Effector memory CD4-positive, alpha-beta T cell (primary cell): ENCODE results near the gene COL9A3.

Source experiments
- DNase-seq, 3 donors: peaks; one replicate each; pipeline ENCODE4 v3.0.0-alpha.2; 2020
- H3K27ac ChIP-seq: 2 replicates; pipeline ENCODE4 v1.7.0; 2013; ENCODE audit warnings: mild to moderate bottlenecking, low read length, moderate library complexity; ENCODE audit not compliant: insufficient read depth, poor library complexity, severe bottlenecking
- H3K27me3 ChIP-seq: replicated peaks from 2 replicates; pipeline ENCODE4 v1.7.0; 2013; ENCODE audit warnings: mild to moderate bottlenecking, low read length; ENCODE audit not compliant: insufficient read depth, control insufficient read depth, poor library complexity, severe bottlenecking
- H3K36me3 ChIP-seq: 2 replicates; pipeline ENCODE4 v1.7.0; 2013; ENCODE audit warnings: mild to moderate bottlenecking, low read length, moderate library complexity; ENCODE audit not compliant: control insufficient read depth, insufficient read depth
- H3K4me1 ChIP-seq: 2 replicates; pipeline ENCODE4 v1.7.0; 2013; ENCODE audit warnings: low read length, mild to moderate bottlenecking; ENCODE audit not compliant: control insufficient read depth, insufficient read depth, poor library complexity, severe bottlenecking
- H3K4me3 ChIP-seq: 2 replicates; pipeline ENCODE4 v1.7.0; 2013; ENCODE audit warnings: low read length, low read depth, mild to moderate bottlenecking; ENCODE audit not compliant: insufficient read depth, poor library complexity, severe bottlenecking
- H3K9me3 ChIP-seq: 2 replicates; pipeline ENCODE4 v1.7.0; 2013; ENCODE audit warnings: mild to moderate bottlenecking, low read length, moderate library complexity; ENCODE audit not compliant: control insufficient read depth

COL9A3 gene

DNA sequence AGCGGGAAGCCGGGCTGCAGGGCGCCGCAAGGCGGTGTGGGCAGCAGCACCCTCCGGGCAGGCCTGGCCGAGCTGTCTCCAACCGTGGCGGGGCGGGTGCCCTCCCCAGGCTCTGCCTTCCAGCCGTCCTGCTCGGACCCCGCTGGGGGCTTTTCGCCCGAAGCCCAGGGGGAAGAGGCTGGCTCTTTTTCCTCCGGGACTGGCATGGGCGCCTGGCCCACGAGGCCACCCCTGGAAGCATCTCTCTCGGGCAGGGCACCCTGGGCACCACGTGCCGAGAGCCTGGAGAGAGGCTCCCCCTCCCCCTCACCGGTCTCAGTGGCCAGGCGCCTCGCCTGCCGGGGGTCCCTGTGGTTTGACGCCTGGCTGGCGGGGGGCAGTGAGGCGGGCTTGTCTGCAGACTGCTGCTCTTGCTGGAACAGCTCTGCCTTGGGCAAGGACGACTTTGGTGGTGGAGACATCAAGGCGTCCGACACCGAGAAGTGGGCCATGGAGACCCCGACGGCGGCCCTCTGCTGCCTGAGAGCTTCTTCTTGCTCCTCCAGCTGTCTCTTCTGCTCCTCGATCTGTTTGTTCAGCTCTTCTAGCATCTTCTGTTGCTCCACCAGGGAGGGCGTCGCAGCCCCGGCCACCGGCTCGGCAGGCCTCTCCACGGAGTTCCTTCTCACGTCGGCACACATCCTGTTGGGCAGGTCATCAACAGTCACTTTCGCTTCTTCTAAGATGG is 64.2 kb downstream of the COL9A3 start:
- H3K27ac ChIP-seq = no peak overlapping the region
- no peaks in the 10 kb centered on the region for H3K9me3 ChIP-seq
- DNase-seq = no peak
- no peak overlapping the region for H3K4me3 ChIP-seq
- H3K27me3 ChIP-seq = no peaks in the 10 kb centered on the region
- H3K36me3 ChIP-seq = peaks cover 29% of the 10 kb centered on the region
- no peaks in the 10 kb centered on the region for H3K4me1 ChIP-seq

DNA sequence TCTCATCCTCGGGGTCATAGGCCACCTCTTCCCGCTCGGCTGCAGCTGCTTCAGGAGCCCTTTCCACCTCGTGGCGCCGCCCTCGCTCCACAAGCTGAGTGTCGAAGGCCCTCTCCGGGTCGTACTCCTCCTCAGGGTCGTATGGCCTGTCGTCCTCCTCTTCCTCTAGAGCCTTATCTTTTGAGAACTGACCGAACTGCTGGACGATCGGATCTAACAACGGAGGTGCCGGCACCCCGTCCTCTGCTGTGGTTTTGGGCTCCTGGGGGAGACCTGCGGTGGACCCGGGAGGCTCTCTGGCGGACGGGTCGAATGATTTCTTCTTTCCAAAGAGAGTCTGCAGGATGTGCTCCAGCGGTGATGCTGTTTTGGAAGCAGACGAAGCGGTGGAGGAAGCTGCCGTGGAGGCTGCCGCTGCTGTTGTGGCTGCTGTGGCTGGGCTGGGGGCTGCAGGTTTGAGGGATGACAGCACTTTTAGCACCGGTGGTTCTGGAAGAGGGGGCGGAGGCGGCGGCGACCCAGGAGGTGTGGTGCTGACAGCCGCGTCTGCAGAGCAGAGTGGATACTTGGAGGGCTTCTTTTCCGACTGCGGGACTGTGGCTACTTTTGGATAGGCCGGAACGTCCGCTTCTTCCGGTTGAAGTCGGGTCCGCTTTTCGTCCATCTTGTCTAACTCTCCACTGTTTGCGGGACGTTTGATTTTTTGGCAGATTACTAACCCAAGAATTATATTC is 65.0 kb downstream of the COL9A3 start:
- Histone ChIP-seq H3K27ac (no peak overlapping the region), H3K36me3 (peaks cover 35% of the 10 kb centered on the region), H3K27me3 (no peaks in the 10 kb centered on the region), H3K4me3 (no peak overlapping the region), H3K4me1 (no peaks in the 10 kb centered on the region), H3K9me3 (no peaks in the 10 kb centered on the region)
- DNase-seq = no peak

DNA sequence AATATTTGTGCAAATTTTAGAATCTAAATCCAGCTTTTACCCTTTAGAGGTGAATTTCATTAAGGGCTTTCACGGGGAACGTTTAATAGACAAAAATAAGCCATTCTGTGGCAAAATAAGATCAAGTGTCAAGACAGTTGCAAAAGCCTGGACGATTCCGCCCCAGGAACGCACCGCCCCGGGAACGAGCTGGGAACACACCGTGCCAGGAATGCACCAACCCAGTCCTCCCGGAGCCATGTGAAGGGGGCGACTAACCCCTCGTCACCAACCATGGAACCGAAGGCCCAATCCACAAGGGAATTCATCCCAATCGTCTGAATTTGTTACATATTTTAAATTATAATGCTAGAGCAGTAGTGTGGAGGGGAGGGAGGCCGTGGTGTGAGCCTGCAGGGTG is 65.6 kb downstream of the COL9A3 start:
- no peaks in the 10 kb centered on the region for H3K4me1 ChIP-seq
- peaks cover 41% of the 10 kb centered on the region for H3K36me3 ChIP-seq
- no peaks in the 10 kb centered on the region for H3K9me3 ChIP-seq
- no peaks in the 10 kb centered on the region for H3K27me3 ChIP-seq
- no peak overlapping the region for H3K4me3 ChIP-seq
- no peak for DNase-seq
- H3K27ac ChIP-seq = no peak overlapping the region

DNA sequence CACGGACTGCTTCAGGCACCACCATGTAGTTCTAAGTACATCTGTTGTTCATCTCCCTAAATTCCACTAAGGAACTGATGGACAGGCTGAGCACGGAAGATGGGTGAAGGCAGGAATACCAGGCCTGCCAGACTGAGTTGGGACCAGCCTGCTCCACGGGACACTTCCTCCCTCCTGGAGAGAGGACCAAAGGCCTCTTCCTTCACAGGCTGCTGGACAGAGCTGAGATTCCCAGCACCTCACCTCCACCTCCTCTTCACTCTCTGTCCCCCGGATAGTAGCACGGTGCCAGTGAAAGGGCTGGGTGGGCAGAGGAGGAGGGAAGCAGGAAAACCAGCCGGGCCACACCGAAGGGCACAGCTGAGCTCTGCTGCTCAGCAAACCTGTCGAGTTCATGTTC is 67.7 kb downstream of the COL9A3 start:
- no peak for DNase-seq
- Histone ChIP-seq H3K4me3 (no peak overlapping the region), H3K27ac (no peak overlapping the region), H3K9me3 (no peaks in the 10 kb centered on the region), H3K4me1 (no peaks in the 10 kb centered on the region), H3K27me3 (no peaks in the 10 kb centered on the region), H3K36me3 (peaks cover 61% of the 10 kb centered on the region)

DNA sequence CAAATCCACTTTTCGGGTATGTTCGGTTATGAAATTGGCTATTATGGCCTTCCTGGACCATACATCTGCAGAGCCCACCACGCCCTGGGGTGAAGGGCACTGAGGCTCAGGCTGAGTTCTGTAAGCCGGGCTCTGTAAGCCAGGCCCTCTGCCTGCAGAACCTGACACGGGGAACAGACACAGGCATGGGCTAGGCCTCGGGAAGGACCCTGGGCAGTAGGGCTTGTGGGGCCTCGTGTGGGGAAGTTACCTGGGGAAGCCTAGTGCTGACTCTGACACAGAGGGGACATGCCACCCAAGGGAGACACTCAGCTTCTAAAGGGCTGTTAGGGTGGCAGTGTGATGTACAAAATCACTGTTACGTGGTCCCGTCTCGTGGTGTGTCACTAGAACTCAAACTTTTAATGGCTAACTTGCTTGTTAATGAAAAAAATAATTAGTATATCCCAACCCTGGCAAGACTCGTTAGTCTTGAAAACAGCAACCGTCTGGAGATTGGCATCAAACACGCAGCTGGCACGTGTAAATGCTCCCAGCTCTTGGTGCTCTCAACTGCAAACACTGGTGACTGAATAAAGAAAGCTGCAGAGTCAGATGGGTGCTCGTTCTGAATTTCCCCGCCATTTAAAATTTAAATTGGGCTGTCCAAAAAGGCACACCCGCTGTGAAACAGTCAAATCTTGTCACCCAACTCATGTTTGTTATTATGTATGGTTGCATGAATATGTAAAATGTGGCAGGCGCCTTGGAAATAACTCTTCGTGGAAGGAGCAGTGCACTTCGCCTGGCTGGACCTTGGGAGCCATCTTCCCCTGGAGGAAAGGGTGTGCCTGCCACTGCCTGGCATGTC is 68.4 kb downstream of the COL9A3 start:
- Histone ChIP-seq H3K4me3 (no peak overlapping the region), H3K27me3 (no peaks in the 10 kb centered on the region), H3K9me3 (no peaks in the 10 kb centered on the region), H3K4me1 (no peaks in the 10 kb centered on the region), H3K36me3 (peaks cover 61% of the 10 kb centered on the region), H3K27ac (no peak overlapping the region)
- DNase-seq = no peak

DNA sequence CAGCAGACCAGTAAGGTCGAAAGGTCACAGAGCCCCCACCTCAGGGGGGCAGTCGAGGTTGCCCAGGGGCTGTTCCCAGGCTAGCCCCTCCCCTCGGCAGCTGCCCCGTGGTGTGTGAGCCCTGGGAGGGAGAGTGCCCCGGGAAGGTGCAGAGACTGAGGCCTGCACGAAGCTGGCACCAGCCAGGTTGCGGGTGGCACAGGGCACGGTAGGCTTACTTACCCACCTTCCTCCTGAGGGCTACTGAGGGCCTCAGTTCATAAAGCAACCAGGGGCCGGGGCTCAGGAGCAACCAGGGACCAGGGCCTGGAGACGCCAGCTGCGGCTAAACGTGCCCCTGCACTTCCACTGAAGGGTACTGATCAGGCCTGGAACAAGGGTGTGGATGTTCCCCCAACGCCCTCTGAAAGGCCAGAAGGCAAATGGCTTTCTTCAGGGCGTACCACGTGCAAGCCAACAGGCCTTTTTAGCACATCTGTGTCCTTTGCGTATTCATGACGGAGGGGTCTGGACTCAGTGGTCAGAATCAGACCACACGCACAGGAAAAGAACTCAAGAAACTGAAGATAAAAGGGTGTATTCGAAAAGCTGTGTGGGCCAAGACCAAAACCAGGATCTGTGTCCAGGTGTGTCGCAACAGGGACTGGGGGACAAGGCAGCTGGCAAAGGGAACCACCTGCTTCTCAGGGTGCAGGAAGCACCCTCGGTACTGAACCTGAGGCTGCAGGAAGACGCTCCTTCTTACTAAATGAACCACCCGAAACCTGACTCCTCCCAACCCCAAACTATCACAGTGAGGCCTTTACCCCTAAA is 69.3 kb downstream of the COL9A3 start:
- H3K27ac ChIP-seq = no peak overlapping the region
- no peaks in the 10 kb centered on the region for H3K9me3 ChIP-seq
- H3K4me3 ChIP-seq = no peak overlapping the region
- no peak for DNase-seq
- peaks cover 5% of the 10 kb centered on the region for H3K4me1 ChIP-seq
- no peaks in the 10 kb centered on the region for H3K27me3 ChIP-seq
- peaks cover 61% of the 10 kb centered on the region for H3K36me3 ChIP-seq

DNA sequence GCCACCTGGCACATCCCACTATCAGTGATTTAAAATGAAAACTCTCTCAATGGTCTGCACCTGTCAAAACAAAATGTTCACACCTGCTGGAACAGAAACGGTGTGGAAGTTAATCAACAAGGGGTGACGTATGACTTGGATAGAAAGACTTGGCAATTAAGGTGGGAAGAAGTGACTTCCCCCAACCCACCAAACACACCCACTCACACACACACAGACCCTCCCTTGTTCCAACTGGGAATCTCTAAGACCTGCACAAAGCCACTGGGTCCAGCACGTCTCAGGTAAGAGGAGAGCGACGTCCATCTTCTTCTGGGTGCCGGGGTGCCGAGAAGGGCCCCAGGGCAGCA is 69.8 kb downstream of the COL9A3 start:
- H3K27me3 ChIP-seq = no peaks in the 10 kb centered on the region
- peaks cover 65% of the 10 kb centered on the region for H3K36me3 ChIP-seq
- H3K4me3 ChIP-seq = no peak overlapping the region
- no peak overlapping the region for H3K27ac ChIP-seq
- H3K4me1 ChIP-seq = peaks cover 7% of the 10 kb centered on the region
- DNase-seq = no peak
- H3K9me3 ChIP-seq = no peaks in the 10 kb centered on the region

DNA sequence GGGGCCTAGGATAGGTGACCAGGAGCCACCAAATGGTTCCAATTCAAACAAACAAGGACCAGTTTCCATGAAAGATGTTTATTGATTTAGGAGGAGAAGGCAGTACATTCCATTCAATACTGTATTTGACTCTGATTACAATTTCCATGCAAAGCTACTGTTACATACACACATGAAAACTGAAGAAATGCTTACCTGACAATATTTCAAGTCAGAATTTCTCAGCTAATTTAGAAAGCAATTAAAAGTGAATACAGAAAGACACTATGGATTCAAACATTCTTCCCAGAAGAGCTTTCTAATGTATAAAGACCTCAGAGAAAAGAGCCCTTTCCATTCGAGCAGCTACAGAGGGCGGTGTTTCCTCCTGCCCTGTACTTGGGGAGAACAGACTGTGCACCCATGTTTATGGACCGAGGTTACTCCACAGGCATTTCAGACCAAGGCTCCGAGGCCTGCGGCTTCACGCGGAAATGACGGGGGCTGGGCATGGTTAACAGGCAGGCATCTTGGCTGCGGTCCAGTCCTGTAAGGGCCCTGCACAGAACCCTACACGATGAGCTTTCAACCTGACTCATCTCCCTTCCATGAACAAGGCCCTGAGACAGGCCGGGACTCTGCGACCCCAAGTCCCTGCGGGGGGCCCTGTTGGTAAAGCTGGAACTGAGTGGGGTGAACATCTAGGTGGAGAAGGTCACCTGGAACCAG is 70.5 kb downstream of the COL9A3 start:
- DNase-seq = peak in 1 of 3 donors; percentile 19
- H3K27me3 ChIP-seq = no peaks in the 10 kb centered on the region
- peaks cover 65% of the 10 kb centered on the region for H3K36me3 ChIP-seq
- no peak overlapping the region for H3K27ac ChIP-seq
- H3K9me3 ChIP-seq = no peaks in the 10 kb centered on the region
- peaks cover 7% of the 10 kb centered on the region for H3K4me1 ChIP-seq
- H3K4me3 ChIP-seq = no peak overlapping the region

DNA sequence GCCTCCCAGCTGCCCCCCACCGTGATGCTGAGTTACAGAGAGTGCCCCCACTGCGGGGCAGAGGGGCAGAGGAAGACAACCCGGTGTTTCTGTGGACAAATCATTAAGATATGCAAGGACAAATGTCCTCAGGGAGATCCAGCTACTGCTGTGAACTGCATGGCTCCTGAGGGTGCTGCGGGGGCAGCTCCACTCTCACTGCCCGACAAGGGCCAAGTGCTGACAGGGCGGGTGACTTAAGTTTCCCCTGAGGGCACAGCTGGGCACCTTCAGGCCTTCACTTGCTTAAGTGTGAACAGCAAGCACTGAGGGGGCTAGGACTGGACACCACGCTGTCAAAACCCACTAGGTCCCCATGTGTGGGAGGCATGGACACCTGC is 71.0 kb downstream of the COL9A3 start:
- H3K4me1 ChIP-seq = peaks cover 7% of the 10 kb centered on the region
- peaks cover 70% of the 10 kb centered on the region for H3K36me3 ChIP-seq
- H3K27ac ChIP-seq = no peak overlapping the region
- DNase-seq = no peak
- no peaks in the 10 kb centered on the region for H3K27me3 ChIP-seq
- H3K4me3 ChIP-seq = no peak overlapping the region
- H3K9me3 ChIP-seq = no peaks in the 10 kb centered on the region
